ENCODE results near the gene SRR. TPM values are rescaled to one million over a fixed set of nuclear protein-coding genes. Genes with fewer than 3 reads are reported as not detected.
A peak's percentile ranks its signal among the peaks of the same experiment; 100 is the strongest.

Gene SRR
- total and polyA plus RNA-seq, 10 of the 15 experiments (the other 5 are each of a cell fraction or from before 2014, with no cell fraction given) = 11.7 to 33.9 (median 20.2) TPM

GRCh38 chr17:2299136-2299535 lies 4.6 kb upstream of the SRR start (continued):
- no peak for TF ChIP-seq RAD21 (IDR thresholded peaks at IDR 0.05; ENCODE audit: insufficient read depth, low read depth, low read length)
- no peak for TF ChIP-seq IRF3 (IDR thresholded peaks at IDR 0.05)
- no peak for TF ChIP-seq SREBF1 (IDR thresholded peaks at IDR 0.05; ENCODE audit: low read length)

- Histone ChIP-seq H3K27ac (ENCODE audit: control insufficient read depth, insufficient read depth) (no peak overlapping the region), H3K27me3 (replicated peaks in 1 of 2; ENCODE audit: control insufficient read depth in 2 of 2, insufficient read depth in 2 of 2, low read length in 1 of 2) (no peaks in the 10 kb centered on the region), H3K9me3 (replicated peaks; ENCODE audit: control insufficient read depth, insufficient read depth, low read length) (no peaks in the 10 kb centered on the region; the same call in 2 of the 3 replicates), H3K79me2 (ENCODE audit: control insufficient read depth, insufficient read depth, low read length) (peaks cover 40% of the 10 kb centered on the region), H3K36me3 (ENCODE audit: control insufficient read depth in 2 of 2, insufficient read depth in 2 of 2, low read length in 1 of 2) (peaks cover 5 to 16% of the 10 kb centered on the region in 2 experiments), H4K20me1 (ENCODE audit: control insufficient read depth, insufficient read depth) (no peaks in the 10 kb centered on the region), H3K4me3 (no peak overlapping the region), H2AFZ (ENCODE audit: control insufficient read depth, low read depth, low read length) (no peak overlapping the region), H3K4me2 (ENCODE audit: control insufficient read depth, insufficient read depth) (no peak overlapping the region), H3K4me1 (ENCODE audit: control insufficient read depth, insufficient read depth, low read length) (peaks cover 14% of the 10 kb centered on the region), H3K9ac (ENCODE audit: control insufficient read depth, insufficient read depth, low read length) (no peak overlapping the region)
- intact Hi-C loops (cut with micrococcal nuclease; ENCODE audit: unreplicated experiment) = no loop called here
- BruUV-seq (replicated peaks) = TSS peak; percentile 52
- WGBS (ENCODE audit: insufficient coverage, insufficient replicate concordance, low lambda C conversion rate, missing lambda C conversion rate) = 95% methylated on average over 22 of the region's 22 CpGs
- ChIA-PET RAD21 (ENCODE audit: unreplicated experiment) (interaction anchor here (0.6 kb wide), 1 partner anchor 13 kb away, joined by 4 read pairs; no protein-coding TSS in a partner anchor), CTCF (no interaction called here), POLR2A (no interaction called here), SMC1A (ENCODE audit: uncharacterized antibody, unreplicated experiment) (no interaction called here)
- DNase-seq (ENCODE audit: low read depth, low spot score) (no peak), ATAC-seq (no peak), FAIRE-seq (no peak)
- TF ChIP-seq ZNF622 (IDR thresholded peaks at IDR 0.05) (no peak), NKRF (conservative IDR thresholded peaks at IDR 0.05) (no peak), LARP7 (IDR thresholded peaks at IDR 0.05) (no peak), RCOR1 (conservative IDR thresholded peaks at IDR 0.05; ENCODE audit: low read depth, low read length) (no peak), RB1 (IDR thresholded peaks at IDR 0.05; ENCODE audit: borderline replicate concordance) (no peak), USF1 (IDR thresholded peaks at IDR 0.05; ENCODE audit: borderline replicate concordance, extremely low read length, insufficient read depth, low read depth, low read length) (no peak), KDM1A (IDR thresholded peaks at IDR 0.05; ENCODE audit: borderline replicate concordance) (no peak), ZBTB33 (IDR thresholded peaks at IDR 0.05) (no peak), SPI1 (IDR thresholded peaks at IDR 0.05; ENCODE audit: borderline replicate concordance, insufficient read depth, low read depth, low read length) (no peak)
- in situ Hi-C loops (cut with MboI) = no loop called here
Measured at GRCh38 chr17:2299756-2300155, 4.0 kb upstream of the SRR start.
